Skin of body (tissue), 2 donors: Measurements from ENCODE around the gene ASRGL1. TPM values are rescaled to one million over a fixed set of nuclear protein-coding genes. Genes with fewer than 3 reads are reported as not detected.

Experiments used
- DNase-seq: peaks from one replicate; lab custom pipeline; 2025; lab: John Stamatoyannopoulos, UW
- total RNA-seq: library from RNA; depleted of rRNA; stranded (reverse); fragments of >200 nt; gene quantifications from one replicate; pipeline ENCODE4 v1.2.3, GENCODE V29; 2014

The ASRGL1 gene
- total RNA-seq, 1 donor from 2014 or later, result 1.5 TPM

GRCh38 chr11:62411524-62411923, 74.3 kb downstream of the ASRGL1 start:
- no peak for DNase-seq

- DNase-seq, result no peak
Observed at GRCh38 chr11:62413060-62413696, 75.9 kb downstream of the ASRGL1 start.

GRCh38 chr11:62416596-62416995, 79.3 kb downstream of the ASRGL1 start:
- no peak for DNase-seq

GRCh38 chr11:62418136-62418535, 80.9 kb downstream of the ASRGL1 start:
- DNase-seq, result no peak

- no peak for DNase-seq
Observed at GRCh38 chr11:62418733-62419132, 81.5 kb downstream of the ASRGL1 start, which contains the start of gene SCGB1A1. Gene SCGB1A1, plus strand, starts transcription at chr11:62419033. Its CDS starts 63 bp downstream, at chr11:62419096.

DNA sequence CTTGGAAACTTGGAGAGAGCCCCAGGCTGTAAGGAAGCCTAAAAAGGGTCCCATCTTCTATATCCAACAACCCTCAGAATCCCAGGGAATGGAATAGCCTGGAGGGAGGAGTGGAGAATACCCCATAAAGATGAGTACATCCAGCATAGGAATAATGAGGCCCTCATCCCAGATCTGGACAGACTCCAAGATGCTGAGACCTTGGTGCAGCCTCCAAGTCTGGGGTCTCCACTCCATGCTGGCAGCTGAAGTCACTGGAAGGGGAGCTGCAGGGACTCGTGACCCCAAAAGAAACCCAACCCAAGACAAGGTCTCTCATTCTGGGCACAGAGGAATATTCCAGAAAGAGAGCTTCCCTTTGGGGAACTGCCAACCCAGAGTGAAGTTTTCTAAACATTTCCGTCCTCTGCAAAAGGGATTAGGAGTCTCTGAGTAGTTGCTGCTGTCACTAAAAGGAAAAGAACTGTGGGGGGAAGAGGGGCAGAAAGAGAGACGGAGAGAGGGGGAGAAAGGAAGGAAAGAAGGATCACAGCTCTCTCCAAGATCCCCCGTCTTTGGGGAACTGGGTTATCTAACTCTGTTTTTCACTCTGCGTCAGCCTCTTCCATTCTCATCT, 82.2 kb downstream of the ASRGL1 start:
- DNase-seq, result peak; percentile 50

GRCh38 chr11:62419943-62420342, 82.7 kb downstream of the ASRGL1 start:
- DNase-seq, result peak; percentile 44

DNA sequence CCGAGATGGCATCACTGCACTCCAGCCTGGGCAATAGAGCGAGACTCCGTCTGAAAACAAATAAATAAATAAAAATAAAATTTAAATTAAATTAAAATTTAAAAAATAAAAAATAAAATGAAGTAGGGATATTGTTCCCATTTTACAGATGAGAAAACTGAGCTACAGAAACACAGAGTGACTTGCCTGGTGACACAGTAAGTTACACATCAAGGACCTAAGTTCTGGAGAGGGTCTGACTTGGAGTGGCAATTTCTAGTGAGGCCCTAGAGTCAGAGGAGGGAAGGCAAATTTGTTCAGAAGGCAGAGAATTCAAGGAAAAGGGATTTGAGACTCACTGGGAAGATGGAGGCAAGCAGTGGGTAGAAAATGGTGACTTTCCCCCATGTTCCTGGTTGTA, 83.6 kb downstream of the ASRGL1 start:
- no peak for DNase-seq

- DNase-seq, result no peak
Observed at GRCh38 chr11:62421996-62422395, 84.7 kb downstream of the ASRGL1 start.

GRCh38 chr11:62423012-62423411, 85.8 kb downstream of the ASRGL1 start:
- DNase-seq, result no peak

DNA sequence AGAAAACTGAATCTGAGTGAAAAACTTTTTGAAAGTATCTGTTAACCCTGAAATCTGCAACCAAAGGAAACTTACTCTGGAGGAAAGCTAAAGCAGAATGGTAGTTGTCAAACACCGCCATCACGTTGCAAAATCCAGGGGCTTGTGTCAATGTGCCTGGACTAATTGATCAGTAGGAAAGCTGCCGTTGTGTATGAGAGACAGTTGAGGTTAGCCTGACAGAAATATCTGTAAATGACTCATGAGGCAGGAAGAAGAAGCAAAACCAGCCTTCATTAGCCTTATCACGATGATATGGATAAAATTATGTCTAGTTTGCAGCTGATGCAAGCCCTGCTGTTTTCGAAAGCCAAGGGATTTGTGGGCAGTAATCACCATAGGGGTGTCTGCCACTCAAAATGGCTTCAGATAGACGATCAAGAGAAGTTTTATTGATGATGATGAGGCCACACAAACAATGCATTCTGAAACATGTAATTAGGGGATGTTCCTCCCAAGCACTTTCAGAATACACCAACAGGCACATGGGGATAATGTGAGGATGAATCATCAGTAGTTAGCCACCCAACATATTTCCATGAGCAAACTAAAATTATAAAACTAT, 90.5 kb downstream of the ASRGL1 start:
- peak; percentile 16 for DNase-seq

- no peak for DNase-seq
Observed at GRCh38 chr11:62428871-62429560, 91.8 kb downstream of the ASRGL1 start.

DNA sequence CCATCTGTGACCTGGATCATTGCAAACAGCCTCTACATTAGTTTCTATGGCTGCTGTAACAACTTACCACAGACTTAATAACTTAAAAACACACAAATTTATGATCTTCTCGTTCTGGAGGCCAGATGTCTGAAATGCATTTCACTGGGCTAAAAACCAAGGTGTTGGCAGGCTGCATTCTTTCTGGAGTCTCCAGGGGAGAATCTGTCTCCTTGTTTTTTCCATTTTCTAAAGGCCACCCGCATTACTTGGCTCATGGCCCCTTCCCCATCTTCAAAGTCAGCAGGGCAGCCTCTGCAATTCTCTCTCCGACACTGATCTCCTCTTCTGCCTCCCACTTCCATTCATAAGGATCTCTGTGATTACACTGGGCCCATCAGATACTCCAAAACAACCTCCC, 93.2 kb downstream of the ASRGL1 start:
- peak; percentile 80 for DNase-seq

- peak; percentile 59 for DNase-seq
Observed at GRCh38 chr11:62431171-62431901, 94.1 kb downstream of the ASRGL1 start.

- no peak for DNase-seq
Observed at GRCh38 chr11:62432695-62433094, 95.4 kb downstream of the ASRGL1 start.

- DNase-seq, result no peak
Observed at GRCh38 chr11:62433141-62433903, 96.1 kb downstream of the ASRGL1 start.

DNA sequence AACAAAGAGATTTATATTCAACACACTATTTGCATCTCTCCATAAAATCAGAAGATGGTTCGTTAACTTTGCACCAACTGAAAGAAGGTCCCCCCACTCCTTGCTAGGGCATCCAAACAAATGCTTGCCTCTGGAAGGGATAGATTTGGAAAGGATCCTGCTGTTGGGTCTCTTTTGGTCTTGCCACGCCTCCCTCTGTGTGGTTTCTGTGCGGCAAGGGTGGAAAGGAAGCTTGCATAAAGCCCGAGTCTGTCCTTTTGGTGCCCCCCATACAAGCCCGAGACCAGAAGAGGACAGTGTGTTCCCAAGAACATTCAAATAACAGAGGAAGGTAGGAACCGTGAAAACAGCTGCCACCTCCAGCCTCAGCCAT, 96.6 kb downstream of the ASRGL1 start:
- no peak for DNase-seq

DNA sequence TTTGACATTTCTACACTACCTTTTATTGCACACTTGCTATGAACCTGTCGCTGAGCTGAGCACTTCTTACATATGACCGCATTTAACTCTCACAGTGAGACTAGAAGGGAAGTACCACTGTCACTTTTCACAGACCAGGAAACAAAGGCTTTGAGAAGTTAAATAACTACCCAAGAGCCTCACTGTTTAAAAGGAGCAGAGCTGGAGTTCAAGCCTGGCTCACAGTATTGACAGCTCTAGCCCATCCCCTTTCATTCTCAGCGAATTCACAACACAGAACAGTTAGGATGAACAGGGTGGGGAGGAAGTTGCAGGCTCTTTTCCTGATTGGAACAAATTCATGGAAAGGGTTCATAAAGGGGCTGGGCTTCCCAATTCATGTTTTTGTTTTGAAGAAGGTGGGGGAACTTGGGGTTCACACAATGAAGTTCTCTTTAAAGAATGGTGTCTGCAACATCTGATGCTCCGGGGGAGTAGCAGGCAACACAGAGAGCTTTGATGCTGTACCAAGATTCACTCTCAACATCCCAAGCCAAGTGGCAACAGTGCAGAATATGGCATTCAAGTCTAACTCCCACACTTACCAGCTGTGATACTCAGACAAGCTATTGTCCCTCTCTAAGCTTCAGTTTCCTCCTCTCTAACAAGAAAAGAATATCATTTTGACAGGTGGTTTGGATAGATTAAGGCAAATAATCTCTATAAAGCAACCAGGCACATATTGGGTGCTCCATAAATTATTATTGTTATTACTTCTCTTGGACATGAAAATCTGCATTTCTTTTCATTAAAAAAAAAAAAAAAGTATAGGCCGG, 98.8 kb downstream of the ASRGL1 start:
- DNase-seq, result peak; percentile 19

GRCh38 chr11:62437616-62438015, 100.4 kb downstream of the ASRGL1 start:
- DNase-seq, result no peak

DNA sequence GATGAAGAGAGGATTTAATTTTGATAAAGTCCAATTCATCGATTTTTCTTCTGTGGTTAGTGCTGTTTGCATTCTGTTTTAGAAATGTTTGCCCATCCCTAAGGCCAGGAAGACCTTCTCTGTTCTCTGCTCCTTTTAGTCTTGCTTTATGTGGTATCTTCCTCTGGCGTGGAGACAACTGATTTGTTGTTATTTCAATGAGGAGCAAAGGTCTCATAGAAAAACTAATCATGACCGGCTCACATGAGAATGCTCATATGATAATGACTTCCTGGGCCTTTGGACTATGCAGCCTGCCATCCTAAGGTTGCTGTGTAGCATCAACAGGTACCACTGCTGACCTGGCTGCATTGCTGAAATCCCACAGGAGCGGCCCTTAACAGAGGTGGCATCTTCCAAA, 101.4 kb downstream of the ASRGL1 start:
- no peak for DNase-seq
